GM19023 (cell line): ENCODE measurements around the gene ZNF503.

Source experiments
- ATAC-seq: cut with Tn5 transposase; IDR thresholded peaks from one replicate; pipeline ENCODE4 v1.9.1; 2021; ENCODE audit warnings: mild to moderate bottlenecking, moderate library complexity; ENCODE audit not compliant: unreplicated experiment

Gene ZNF503

DNA sequence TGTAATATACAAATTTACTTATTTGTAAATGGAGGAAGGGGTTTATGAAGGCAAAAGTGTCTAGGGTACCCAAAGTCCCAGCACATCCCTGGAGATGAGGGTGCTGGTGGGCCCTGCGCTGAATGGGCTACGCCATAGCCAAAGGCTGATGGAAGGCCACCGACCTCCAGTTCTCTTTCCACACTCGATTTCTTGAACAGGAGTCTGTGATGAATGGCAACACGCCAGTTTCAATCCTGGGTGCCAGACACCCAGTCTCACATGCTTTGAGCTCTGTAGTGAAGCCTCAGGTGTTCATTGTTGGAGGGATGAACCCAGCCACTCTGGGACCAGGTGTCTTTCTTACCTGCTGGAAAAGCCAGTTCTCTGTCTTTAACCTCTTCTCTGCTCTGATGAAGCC lies 30.6 kb upstream of the ZNF503 start:
- no peak for ATAC-seq

DNA sequence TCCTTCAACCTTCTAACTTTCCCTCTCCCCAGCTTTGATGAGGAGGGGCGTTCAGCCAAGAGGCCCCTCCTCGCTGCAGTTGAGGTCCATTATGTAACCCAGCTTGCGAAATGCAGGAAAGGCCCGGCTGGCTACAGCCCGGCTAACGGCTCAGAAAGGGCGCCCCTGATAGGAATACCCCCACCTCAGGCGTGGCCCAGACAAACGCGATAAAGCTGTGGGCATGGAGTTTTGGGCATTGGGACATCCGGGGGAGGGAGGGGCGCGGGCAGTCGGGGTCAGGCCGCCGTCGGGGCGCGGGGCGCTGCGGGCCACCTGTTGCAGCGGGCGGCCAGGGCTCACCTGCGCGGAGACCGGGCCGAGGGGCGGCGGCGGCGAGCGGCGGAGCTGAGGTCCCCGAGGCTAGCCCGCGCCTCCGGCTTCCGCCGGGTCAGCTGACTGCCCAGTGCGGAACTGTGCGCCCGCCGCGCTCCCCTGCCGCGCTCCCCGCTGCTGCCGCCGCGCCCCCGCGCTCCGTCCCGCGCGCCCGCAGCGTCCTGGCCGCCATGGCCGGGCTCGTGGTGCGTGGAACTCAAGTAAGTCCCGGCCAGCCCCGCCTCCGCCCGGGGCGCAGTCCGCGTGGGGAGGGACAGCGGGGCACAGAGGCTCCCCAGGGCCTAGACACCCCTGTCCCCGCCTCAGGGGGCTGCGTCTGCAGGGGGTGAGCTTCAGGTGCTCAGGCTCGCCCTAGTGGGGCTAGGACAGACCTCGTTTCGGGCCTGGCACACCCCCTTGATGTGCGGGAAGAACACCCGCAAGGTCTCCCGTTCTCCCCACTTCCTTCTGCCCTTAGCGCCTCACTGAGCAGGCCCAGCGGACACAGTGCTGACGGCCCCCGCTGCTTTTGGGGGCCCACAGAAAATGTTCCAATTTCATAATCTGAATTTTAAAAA lies 29.9 kb upstream of the ZNF503 start, which contains the start of gene LRMDA:
Gene LRMDA (plus strand): TSS at position 445 of the 932 bp plus-strand sequence.
- peak; percentile 50 for ATAC-seq

DNA sequence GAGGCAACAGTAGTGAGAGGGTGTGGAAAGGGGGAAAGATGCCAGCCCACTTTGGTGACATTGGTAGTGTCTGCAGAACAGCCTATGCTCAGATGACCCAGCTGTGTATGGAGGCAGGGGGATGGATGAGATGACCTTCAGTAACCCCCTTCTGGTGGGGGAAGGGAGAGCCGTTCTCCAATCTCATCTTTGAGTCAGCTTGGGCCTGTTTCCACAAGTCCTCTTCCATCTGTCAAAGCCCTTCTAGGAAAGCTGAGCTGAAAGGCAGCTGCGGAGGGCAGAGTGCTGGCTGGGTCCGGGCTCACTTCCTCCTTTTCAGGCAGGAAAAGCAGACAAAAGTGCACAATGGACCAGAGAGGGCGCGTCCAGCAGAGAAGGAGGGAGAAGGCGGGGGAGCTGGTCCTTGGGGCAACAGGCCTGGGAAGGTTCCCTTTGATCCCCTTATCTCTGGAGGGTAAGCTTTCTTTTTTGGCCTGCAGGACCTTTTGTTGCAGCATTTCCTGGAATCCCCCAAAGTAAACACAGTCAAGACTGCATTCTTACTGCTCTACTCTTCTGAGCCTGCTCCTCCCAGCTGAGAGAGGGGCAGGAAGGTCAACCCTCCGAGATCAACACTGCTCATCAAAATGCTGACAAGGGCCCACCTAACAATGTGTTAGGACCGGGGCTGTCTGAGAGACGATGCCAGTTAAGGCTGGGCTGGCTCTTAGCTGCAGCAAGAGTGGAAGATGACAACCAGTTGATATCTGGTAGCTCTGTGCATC lies 28.6 kb upstream of the ZNF503 start:
- peak; percentile 44 for ATAC-seq

DNA sequence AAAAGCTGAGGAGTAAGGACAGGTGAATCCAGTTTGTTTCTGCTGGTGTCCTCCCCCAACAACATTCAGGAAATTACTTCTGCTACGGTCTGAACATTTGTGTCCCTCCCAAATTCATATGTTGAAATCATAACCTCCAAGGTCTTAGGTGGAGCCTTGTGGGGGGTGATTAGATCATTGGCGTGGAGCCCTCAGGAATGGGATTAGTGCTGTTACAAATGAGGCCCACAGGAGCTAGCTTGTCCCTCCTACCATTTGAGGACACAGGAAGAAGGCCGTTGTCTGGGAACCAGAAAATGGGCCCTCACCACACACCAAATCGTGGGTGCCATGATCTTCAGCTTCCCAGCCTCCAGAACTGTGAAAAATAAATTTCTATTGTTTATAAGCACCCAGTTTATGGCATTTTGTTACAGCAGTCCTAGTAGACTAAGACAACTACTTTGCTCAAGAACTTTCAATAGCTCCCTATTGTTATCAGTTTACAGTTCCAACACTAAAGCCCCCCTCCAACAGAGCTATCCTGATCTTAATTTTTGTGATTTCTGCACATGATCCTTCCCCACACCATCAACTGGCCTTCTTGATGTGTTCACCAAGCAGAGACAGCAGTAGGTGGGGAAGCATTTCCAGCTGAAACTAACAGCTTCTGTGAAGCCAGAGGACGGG lies 27.7 kb upstream of the ZNF503 start:
- no peak for ATAC-seq

DNA sequence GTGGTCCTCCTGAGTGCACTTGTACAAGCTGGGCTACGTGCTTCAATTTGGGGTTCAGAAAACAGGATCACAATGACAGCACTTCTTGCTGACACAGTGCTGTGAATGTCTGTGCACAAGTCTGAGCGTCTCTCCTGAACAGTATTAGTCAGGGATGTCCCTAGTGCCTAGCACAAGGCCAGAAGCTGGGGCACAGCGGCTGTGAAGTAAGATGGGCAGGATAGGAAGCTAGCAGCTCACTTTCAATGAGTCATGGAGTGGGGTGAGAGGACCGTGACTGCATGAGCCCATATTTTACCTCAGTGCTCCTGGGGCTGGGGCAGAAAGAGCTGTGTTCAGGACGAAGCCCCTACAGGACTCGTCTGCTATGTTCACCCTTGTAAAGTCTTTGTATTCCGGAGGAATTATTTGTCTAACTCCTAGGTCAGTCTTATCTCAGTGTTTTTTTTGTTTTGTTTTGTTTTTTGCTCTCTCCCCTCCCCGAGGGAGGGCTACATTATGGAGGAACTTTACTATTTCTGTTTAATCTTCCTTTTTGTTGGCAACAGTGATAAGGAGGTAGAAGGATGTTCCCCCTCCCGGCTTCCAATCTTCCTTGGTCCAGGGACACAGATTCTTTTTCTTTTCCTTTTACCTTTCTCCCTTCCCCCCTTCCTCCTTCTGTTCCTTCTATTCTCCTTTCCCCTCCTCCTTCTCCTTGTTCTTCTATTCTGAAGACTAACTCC lies 27.0 kb upstream of the ZNF503 start:
- no peak for ATAC-seq

DNA sequence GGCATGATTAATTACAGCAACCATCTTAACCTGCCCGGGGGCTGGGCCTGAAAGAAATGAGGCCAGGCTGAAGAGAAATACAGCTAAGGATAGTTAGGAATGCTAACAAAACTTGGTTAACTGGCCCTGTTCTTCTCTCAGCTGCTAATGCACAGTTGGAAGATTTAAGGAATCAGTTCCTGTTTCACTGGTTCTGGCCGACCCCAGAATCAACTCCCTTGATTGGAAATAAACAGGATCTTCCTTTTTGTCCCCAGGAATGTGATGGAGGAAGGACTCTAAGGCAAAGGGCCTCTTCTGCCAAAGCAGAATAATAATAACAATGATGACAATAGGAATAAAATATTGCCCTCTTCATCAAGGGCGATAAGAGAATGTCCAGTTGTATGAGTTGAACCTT lies 26.4 kb upstream of the ZNF503 start:
- no peak for ATAC-seq

DNA sequence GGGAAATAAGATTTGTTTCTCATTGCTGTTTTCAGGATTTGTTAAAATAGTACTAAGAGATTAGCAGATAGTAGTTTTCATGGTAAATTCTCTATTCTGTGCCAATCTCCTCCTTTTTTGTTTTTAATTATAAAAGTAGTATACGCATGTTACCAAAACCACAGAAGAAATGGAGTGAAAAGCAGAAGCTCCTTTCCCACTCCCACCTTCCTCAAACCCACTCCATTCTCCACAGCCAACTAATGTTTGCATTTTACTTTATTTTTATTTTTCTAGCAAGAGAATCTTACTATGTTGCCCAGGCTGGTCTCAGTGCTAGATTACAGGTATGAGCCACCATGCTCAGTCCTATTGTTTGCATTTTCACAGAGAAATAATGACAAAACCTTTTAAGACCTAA lies 25.3 kb upstream of the ZNF503 start:
- ATAC-seq, result no peak

DNA sequence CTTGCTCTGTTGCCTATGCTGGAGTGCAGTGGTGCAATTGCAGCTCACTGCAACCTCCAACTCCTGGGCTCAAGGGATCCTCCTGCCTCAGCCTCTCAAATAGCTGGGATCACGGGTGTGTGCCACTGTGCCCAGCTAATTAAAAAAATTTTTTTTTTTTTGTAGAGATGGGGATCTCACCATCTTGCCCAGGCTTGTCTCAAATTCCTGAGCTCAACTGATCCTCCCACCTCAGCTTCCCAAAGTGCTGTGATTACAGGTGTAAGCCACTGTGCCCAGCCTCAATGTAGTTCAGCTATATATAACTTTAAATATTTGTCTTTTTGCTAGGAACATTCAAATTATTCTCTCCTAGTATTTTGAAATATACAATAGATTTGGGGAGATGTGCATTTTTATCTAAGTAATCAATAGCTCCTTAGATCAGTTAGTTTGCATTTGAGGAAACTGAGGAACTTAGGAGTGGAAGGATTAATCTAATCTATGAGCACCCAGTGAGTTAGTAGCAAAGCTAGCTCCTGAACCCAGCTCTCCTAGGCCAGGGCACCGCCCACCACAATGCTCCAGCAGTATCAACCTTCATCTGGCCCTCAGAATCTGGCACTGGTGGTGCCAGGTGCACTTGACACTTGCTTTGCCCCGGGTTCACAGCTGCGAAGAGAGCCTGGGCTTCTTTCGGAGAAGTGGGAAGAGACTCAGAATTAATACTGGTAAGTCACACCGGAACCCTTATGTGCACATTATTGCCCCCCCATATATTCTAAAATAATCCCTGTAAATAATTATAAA lies 23.9 kb upstream of the ZNF503 start:
- no peak for ATAC-seq

DNA sequence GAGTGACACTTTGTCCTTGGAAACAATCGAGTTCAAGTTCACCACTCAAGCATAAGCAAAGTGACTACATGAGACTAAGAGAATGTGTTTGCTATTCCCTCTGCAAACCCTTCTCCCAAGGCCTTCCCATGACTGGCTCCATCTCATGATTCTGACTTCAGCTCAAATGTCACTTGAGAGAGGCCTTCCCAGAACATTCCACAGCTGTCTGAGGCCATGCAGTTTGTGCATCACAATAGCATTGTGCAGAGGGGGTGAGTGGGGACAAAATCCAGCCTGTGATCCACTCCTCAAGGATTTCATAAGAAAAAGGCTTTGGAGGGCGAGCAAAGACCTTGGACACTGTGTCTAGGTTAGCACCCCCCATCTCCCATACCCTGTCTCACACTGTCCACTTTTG lies 23.0 kb upstream of the ZNF503 start:
- no peak for ATAC-seq

DNA sequence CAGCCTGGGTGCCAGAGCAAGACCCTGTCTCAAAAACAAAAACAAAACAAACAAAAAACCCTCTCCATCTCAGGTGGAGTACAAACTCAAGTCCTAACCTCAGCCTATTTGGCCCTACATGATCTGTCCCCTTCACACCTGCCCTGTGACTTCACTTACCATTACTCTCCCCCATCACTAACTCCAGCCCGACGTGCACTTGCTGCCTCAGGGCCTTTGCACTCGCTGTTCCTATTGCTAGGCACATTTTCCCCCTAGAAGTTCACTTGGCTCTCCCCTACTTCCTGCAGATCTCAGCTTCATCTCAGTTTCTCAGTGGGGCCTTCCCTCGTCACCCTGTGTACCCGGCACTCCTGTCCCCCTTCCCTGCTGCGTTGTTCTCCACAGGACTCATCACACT lies 21.3 kb upstream of the ZNF503 start:
- no peak for ATAC-seq

DNA sequence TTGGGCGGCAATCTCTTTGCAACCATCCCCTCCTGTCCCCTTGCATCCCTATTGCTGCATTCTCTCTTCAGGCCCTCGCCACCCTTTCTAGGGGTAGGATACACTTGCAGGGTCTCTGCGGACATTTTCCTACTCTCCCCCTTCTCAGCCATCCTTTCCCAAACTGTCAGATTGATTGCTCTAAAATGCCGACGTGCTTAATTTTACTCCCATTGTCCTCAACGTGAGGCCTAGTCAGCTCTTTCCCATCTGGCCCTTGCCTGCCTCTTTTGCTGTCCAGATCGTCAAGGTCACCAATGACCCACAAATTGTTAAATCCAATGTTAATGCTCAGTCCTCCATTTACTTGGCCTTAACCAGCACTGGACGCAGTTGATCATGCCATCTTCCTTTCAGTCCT lies 17.1 kb upstream of the ZNF503 start:
- no peak for ATAC-seq

DNA sequence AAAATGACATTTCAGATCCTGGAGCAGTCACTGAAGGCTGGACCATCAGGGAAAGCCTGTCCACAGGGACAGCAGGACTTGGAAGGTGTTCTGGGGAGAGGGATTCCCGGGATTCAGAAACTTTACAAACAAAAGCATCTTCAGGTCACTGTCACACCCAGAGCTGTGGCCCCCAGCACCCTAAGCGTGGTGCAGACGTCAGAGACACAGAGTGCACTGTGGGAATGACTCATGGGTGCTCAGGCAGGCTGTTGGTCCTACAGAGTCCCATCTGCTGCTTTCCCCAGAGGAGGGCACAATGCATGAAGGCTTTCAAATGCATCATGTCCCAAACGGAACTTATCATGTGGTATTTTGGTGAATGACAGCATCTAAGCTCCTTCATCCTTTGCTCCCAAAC lies 16.7 kb upstream of the ZNF503 start:
- no peak for ATAC-seq

DNA sequence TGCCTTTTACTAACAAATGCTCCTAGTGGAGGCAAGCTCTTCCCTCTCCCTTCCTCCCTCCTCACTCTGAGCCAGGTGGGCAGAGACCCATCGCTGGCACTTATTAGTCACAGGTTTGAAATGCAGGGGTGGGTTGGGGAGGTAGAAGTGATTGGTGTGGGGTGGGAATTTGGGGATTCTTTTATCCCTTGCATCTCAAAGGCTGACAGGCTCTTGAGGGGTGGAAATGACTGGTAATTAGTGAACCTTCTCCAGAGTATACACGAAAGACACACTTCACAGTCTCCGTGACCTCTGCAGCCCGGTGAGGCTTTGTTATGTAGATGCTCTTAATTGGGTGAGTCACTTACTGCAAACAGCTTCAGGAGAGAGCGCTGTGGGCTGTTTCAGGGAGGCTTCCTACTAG lies 16.0 kb upstream of the ZNF503 start:
- ATAC-seq, result no peak

DNA sequence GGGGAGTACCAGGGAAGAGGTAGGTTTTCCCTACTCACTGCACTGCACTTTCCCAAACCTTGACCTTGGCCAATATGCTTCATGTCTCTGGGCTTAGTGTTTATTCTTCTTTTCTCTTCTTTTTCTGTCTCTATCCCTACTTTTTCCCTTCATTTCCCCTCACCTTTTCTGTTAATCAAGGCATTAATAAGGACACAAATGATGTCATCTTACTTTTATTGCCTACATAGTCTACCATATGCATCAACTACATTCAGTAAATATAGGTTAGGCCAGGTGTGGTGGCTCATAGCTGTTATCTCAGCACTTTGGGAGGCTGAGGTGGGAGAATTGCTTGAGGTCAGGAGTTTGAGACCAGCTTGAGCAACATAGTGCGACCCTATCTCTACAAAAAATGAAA lies 13.0 kb upstream of the ZNF503 start:
- ATAC-seq, result no peak

DNA sequence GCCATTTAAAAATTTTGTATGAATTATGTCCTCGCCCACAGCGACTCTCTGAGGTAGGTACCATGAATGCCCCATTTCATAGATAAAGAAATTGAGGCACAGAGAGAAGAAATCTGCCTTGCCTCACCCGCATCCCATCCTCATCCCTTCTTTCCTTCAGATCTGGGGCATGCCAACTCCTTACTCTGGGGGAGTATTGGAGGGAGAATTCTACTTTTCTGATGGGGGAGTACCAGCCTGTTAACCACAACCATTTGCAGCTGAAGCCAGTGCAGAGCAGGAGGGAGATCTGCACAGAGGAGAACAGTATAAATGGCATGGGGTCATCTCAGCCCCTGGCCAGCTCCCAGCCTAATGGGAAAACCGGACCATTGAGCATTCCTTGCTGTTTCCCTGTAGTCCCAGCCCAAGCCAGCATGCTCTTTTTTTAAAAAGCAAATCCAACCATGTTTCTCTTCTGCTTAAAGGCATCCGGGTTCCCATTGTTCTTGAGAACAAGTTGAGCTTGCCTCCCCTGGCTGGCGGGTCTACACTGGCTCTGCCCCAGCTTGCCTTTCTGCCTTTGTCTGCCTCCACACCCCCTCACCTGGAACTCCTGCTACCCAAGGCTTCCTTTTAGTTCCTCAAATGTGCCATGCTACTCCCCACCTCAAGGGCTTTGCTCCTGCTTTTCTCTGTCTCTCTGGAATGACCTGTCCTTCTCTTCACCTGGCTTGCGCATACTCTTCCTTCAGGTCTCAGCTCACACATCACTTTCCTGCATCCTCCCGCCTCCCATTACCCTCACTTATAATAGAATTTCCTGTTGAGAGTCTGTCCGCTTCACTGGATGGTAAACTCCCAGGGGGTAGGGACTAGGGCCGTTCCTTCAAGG lies 8.8 kb upstream of the ZNF503 start:
- no peak for ATAC-seq

DNA sequence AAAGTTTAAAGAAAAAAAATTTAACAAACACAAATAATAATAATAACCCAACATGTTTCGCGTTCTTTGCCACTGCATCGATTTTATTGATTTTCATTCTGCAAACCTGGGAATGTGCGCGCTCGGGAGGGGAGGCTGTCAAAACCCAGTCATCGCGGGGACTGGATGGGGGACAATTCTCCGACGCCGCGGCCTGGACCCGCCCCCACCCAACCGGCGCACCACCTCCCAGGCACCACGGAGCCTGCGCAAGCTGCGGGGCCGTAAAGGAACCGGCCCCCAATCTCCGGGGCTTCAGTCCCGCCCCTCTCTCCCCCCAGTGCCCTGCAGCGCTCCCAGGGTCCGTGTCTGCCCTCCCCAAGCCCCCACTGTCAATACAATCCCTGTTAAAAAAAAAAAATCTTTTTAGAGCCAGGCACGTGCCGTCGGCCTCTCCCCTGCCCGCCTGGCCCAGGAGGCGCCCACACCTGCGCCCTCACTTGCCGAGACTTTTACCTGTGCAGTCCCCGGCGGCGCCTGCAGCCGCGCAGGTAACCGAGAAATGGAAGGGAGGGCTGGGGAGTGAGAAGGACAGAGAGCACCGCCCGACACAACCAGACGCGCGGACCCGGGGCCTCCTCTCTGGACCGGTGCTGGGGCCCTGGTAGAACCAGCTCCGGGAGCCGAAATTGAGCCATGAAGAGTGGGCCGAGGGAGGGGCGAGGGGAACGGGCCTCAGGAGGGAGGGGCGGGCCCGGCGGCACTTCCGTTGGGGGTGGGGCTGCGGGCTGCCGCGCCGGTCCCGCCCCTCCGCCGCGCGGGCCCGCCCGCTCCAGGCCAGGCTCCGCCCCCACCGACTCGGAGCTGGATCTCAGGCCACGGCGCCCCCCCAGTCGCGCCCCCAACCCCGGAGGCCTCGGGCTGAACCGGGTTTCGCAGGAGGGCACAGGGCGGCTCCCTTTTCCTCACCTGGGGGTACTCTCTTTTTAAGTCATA lies 7.6 kb upstream of the ZNF503 start:
- ATAC-seq, result peak; percentile 59

DNA sequence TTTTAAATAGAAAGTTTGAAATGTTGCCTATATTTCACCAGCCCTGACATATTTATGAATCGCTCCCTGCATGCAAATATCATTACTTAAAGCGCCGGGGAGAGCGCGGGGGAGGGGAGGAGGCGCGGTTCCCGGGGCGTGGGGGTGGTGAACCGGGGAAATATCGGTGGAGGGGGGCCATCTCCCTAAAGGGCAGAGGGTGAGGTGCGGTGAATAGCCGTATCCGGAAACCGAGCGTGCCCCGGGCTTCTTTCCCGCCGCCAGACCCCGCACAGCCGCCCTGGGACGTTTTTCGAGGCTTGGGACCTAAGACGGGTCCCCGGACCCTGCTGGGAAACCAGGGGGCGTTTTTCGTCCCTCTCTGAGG lies 6.9 kb upstream of the ZNF503 start:
- ATAC-seq, result no peak
